HTERT RPE-1 (cell line): Measurements from ENCODE around the gene KLC4.
"Not testable (repeated sequence)": the region's sequence is repeated elsewhere in the genome, so short reads cannot be mapped to it uniquely, and the experiment has no call there.

Source experiments
- in situ Hi-C: fragments of 300-500 bp; cut with MboI; formaldehyde crosslinking; loops from 4 replicates; pipeline ENCODE4 v1.14.3; 2020; ENCODE audit warnings: low sequenced_read_pairs

The KLC4 gene

DNA sequence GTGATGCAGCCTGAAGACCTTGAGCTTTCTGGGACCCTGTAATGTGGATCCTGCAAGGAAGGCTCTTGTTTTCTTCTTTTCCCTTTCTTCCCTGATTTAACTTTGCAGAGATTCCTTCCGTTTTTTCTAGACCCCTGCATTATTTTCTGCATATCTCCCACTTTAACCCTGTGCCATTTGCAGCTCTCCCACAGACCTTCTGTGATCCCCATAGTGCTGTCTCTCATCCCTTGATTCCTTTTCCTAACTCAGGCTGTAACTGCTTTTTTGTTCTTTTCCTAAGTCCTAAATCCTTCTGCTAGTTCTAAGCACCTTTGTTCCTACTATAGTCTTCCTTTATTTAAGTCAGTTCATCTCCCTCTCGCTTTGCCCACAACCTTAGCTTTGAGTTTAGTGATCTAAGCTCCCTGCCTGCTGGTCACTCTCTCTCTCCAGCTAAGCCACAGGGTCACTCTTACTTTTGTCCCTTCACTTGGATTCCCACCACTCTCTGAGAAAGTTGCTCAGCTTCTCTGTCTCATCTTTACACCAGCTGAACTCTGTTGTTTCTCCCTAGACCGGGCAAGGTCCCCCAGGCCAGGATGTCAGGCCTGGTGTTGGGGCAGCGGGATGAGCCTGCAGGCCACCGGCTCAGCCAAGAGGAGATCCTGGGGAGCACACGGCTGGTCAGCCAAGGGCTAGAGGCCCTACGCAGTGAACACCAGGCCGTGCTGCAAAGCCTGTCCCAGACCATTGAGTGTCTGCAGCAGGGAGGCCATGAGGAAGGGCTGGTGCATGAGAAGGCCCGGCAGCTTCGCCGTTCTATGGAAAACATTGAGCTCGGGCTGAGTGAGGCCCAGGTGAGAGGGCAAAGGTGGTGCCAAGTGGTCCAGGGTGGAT is 1.6 kb downstream of the KLC4 start:
- in situ Hi-C loops = no loop called here

DNA sequence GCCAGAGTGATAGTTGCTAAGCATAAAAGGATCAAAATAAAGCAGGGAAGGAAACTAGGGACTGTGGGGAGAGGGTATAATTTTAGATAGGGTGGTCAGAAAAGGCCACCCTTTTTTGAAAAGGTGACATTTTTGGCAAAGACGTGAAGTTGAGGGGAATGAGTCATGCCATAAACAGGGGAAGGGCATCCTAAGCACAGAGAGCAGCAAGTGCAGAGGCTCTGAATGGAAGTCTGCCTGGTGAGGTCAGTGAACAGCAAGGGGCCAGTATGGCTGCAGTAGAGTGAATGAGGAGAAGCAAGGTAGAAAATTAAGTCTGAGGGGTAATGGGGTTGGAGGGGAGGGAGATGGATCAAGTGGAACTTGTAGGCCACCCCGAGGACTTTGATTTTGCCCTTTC is 2.4 kb downstream of the KLC4 start:
- in situ Hi-C loops = no loop called here

DNA sequence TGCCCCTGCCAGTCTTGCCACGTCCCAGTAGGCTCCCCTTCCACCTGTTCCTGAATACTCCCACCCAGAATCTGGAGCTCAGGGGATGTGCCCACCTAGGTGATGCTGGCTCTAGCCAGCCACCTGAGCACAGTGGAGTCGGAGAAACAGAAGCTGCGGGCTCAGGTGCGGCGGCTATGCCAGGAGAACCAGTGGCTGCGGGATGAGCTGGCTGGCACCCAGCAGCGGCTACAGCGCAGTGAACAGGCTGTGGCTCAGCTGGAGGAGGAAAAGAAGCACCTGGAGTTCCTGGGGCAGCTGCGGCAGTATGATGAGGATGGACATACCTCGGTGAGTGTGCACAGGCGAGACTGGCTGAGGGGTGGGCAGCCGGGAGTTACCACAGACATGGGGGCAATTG is 3.4 kb downstream of the KLC4 start:
- in situ Hi-C loops = no loop called here

DNA sequence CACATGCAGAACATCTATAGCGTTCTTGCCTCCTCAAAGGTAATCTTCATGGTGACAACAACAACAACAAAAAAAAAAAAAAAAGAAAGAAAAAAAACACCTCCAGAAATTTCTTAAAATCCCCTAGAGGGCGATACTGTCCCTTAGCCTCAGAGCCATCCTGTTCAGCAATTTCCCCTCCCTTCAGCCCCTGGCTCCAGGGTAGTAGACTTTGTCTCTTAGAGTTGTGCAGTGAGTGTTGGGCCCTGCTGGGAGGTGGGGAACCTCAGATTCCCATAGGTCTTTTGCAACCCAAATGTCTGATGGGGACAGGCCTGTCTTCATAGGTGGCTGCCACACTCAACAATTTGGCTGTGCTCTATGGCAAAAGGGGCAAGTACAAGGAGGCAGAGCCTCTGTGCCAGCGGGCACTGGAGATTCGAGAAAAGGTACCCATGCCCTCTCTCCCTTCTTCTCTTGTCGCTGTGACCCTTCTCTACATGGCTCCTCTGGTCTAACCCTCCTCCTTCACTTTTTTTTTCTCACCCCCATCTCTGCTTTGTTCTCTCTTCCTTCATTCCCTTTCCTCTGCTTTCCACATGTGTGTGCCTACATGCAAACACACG is 10.7 kb downstream of the KLC4 start:
- in situ Hi-C loops = no loop called here

DNA sequence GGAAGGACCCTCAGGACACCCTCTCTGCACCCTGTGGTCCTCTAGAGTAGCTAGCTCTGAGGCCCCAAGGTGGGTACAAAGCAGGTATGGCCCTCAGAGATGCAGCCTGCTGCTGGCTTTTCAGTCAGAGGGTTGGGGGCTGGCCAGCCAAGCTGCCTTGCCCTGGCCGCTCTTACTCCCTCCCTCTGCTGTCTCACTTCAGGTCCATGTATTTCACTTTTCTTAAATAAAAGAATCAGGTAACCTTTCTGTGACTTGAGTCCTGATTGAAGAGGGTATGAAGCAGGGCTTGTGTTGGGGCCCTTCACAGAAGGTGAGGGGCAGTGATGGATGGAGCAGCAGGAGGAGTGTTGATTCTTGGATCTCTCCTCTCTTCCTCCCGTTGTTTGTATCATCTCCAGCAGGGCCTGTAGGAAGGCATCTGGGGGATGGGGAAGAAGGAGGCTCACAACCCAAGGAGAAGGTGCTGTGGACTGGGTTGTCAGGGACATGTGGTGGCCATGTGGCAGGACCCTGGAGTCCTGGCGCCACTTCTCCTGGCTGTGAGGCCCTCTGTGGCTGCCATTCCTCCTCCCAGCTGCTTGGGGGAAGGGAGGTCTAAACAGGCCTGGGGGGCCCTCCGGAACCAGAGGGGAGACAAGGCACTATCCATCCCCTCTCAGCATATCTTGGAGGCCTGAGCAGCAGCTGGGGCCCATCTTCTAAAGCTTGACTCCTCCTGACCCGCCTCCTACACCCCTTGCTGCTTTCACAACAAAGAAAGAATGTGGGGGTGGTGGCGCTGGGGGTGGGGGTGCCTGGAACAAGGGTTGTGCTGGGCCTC is 15.6 kb downstream of the KLC4 start:
- in situ Hi-C loops = no loop called here

DNA sequence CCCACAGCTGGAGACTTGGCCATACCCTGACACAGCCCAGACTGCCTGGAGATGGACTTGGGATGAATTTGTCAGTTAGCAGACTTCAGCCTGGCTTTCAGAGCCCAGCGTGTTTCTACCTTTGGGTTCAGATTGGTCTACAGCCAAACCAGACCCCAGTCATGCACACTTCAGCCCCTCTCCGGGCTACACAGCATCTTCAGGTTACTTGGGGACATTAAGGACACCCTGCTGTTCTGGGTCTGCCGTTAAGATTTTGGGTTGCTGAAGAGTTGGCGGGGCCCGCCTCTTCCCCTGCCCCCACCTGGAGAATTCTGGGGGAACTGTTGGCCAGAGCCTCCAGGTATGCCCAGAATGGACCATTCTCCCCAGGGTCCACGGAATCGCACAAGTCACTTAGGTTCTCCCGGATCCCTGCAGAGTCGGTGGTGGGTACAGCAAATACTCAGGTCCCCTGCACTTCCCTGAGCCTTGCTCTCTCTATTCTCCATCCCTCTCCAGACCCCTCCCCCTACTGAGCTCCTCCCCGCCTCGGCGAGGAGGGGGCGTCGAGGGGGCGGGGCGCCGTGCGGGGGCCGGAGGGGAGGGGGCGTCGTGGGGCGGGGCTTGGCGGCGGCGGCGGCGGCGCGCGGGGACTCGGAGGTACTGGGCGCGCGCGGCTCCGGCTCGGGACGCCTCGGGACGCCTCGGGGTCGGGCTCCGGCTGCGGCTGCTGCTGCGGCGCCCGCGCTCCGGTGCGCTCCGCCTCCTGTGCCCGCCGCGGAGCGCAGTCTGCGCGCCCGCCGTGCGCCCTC is 16.4 kb downstream of the KLC4 start, which contains the start of gene PTK7:
Gene PTK7 (plus strand): TSS at position 645 of the 794 bp plus-strand sequence. CDS start 175 bp downstream, outside the sequence.
- in situ Hi-C loops = no loop called here

DNA sequence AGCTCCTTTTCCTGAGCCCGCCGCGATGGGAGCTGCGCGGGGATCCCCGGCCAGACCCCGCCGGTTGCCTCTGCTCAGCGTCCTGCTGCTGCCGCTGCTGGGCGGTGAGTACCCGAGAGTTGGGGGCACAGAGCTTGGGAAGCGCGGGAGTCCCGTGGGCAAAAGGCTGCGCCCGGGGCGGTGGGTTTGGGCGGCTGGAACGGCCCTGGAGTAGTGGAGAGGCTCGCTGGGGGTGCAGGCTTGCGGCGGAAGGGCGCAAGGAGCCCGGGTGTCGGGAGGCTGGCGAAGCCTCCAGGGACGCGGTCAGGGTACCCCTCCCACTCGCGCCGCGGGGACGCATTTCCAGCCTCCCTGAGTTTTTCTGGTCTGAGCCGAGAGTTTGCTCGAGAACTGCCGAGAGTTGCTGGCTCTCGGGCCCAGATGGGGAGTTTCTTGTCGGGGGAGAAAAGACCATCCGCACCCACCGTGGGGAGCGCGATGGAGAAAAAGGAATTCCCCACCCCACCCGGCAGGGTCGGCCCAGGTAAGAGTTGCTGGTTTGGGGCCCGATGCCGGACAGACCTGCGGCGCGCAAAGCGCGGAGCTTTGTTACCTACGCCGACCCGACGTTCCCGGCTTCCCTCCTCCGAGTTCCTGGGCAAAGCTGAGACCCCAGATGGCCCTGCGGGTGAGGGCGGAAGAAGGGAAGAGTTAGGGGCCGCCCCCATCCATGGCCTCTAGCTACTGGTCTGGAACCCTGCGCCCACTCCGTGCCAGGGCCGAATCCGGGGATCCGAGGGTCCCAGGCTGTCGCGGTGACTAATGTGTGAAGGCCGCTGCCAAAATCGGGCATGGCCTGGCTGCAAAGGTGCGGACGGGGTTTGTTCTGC is 17.3 kb downstream of the KLC4 start:
- in situ Hi-C loops = no loop called here

DNA sequence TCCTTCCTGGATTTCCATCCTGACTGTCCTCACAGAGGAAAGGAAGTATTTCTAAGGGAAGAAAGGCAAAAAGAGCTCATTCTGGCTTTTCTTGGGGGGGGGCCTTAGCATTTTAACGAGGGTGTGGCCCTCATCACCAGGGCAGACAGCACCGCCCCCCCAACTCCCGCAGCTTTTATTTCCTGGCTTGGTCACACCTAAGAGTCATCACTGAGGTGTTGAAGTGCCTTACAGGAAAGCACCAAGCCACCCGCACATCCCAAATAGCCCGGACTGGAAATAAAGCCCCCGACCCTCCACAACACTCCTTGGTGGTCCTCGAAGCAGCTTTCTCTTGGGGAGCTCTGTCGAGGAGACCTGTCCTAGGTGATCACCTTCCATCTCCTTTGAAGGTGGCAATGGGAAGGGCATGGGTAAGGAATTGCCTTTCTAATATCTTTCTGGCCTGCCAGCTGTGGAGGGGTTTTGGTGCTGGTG is 17.9 kb downstream of the KLC4 start:
- in situ Hi-C loops = no loop called here

DNA sequence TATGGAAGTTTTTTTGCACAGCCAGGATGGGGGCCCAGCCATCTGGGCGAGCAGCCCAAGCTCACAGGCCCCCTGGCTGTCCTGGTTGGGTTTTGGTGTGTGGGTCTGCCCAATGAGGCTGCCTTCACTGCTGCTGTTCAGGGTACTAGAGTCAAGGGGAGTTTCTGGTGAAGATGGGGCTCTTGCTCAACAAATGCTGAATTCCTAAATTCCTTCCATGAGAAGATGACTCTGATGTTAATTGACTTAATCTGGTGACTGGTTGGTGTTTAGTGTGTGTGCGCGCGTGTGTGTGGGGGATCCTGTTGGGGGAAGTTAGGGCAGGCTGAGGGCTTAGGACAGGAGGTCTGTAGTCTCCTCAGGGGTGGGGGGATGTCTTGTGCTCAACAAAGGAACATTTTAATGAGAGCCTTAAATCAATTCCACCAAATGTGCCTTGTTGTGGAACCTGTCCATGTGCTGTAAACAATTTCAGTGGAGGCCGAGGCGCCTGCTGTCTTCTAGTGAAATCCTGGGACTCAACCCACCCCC is 18.6 kb downstream of the KLC4 start:
- in situ Hi-C loops = no loop called here

DNA sequence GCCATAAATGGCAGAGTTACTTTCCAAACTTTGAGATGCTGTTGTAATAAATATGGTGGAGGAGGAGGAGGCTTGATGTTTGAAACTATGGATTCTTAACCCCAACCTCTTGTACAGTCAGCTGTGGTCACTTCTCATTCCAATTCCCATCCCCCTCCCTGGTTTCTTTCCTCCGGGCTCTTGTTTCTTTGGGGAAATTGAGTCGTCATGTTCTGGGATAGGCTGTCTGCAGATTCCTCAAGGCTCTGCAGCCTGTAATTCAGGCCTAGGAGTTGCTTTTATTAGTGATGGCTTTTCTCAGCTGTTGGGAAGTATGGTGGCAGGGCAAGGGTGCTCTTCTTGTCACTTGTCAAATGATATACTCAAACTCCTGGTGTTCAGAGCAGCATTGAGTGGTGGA is 19.3 kb downstream of the KLC4 start:
- in situ Hi-C loops = no loop called here

DNA sequence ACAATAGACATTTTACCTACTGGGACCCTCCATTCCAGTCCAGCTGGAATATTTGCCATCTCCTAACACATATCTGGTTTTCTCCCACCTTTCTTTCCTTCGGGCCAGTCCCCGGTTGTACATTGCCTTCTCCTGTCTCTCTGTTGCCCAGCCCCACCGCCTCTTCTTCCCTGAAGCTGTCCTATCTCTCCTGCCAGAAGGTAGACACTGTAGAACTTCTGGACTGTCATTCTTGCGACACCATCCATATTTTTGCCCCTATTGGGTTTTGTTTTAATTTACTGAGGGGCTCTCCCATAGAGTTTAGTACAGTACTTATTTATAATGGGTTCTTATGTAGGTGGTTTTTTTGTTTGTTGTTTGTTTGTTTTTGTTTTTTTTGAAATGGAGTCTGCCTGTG is 21.6 kb downstream of the KLC4 start:
- in situ Hi-C loops = no loop called here

DNA sequence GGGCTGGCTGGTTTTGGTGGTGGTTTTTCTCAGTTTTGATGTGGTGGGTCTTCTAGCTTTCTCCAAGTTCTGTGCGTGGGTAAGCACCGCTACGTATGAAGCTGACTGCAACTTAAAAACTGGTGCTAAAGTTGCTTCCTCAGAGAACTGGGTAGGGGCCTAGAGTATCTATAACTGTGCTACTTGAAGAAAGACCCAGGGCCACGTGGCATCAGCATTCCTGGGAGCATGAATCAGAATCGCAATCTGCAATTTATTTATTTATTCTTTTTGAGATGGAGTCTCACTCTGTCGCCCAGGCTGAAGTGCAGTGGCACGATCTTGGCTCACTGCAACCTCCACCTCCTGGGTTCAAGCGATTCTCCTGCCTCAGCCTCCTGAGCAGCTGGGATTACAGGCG is 22.5 kb downstream of the KLC4 start:
- in situ Hi-C loops = not testable (repeated sequence)

DNA sequence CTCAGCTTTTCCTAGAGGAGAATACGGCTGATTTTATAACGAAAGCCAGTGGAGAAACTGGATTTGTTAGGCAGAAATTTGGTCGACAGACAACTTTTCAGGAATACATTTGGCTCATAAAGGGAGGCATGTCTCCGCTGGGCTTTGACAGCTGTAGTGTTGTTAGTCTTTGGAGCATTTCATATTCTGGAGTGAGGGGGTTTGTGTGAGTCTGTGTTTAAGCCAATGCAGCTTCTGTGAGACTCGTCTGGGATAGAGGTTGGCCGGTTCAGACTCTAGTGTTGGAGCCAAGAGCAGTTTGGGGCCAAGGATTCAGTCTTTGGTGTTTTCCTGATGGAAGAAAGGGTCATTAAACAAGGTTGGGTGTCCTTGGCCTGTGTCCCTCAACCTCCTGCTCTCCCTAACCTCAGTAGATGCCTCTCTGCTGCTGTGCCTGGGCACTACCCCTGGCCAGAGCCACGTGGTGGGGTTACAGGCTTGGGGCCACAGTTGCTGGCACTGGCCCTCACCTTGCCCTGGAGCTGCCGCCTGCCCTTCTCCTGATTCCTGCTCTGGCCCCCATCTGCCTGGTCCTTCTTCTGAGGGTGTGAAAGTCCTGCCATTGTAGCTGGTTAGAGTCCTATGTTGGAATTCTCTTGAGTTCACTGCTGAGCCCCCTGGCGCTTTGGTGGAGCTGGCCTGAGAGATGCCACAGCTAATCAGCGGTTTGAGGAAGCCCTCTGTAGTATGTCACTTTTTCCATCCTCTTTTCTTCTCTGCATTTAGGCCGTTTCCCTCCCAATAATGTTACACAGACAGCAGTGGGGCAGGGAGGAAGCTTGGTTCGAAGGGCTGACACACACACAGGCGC is 23.6 kb downstream of the KLC4 start:
- in situ Hi-C loops = no loop called here

DNA sequence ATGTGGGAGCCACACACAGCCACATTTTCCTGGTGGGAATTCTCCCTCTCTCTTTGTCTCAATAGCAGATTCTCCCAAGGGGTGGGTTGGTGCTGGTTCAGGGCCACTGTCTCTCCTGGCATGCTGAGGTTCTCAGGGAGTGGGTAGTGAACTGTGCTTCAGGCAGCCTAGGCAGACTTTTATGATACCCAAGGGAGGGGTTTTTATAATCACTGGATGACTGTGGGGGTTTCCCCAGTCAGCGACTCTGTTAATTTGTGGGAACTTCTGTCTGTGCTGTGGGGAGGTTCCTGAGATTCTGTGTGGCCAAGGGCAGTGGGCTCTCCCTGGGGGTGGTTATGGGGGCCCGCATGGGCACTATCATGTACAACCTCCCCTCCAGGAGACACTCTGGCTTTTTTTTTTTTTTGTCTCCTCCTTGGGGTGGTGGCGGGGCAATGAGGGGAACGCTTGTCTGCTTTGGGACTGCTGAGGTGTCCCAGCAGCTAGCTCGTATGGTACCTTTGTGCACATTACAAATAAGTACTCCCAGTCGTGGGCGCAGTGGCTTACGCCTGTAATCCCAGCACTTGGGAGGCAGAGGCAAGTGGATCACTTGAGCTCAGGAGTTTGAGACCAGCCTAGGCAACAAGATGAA is 26.7 kb downstream of the KLC4 start:
- in situ Hi-C loops = no loop called here

DNA sequence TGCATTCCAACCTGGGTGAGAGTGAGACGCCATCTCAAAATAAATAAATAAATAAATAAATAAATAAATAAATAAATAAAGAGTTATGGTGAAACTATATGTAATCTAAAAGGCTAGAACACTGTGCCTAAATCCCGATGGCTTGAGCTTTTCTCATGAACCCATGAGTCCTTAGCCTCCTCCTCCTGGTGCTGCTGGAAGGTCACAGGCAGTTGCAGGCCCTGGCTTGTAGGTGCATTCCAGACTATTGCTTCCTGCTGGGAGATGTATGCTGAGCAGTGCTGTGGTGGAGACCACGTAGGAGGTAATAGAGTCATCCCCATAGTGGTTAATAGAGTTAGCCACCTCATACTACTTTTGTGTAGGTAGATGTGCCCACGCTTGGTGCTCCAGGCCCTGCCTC is 29.2 kb downstream of the KLC4 start:
- in situ Hi-C loops = no loop called here

DNA sequence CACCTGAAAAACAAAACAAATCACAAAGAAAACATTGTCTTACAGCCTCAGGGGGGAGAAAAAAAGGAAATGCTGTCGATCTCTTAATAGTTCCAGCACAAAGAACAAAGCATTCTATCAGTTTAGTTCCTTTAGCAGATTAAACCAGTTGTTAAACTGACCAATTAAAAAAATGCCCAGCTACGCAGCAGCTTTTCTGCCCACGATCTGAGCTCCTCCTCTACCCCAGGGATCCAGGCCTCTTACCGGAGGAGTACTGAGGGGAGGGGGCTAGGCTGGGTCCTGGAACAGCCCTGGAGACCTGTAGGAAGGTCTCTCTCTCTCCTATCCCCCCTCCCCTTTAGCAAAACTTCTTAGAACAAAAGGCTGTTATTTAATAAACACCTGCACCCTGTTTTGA is 30.0 kb downstream of the KLC4 start:
- in situ Hi-C loops = no loop called here

DNA sequence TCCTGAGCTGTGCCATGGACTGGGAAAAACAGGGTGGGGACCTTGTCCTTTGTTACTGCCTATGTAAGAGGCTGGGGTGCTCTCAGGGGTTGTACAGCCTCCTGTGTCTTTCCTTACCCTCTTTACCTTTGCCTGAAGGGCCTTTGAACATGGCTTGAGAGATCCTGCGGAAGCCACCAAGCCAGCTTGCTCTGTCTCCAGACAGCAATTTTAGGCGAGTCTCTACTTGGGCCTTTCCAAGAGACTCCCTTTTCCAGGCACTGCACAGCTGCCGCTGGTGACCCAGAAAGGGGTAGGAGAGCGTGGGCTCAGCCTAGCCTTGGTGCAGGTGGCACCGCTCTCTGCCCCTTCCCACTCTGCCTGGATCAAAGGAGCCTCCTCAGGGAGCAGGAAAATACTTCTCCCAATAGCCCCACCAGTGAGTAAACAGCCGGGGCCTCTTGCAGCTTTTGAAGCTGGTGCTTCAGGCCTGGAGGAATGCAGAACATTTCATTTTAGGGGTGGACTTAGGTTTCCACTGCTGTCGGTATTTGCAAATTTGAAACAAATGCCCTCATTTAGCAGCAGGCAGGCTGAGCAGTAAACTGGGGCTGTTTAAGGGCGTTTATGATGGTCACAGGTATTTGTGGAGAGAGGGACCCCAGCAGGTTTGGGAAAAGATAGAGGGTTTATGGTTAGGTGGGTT is 30.6 kb downstream of the KLC4 start:
- in situ Hi-C loops = no loop called here
